ENCODE measurements around the gene PPARGC1A. TPM values are rescaled to one million over a fixed set of nuclear protein-coding genes. Genes with fewer than 3 reads are reported as not detected.

Gene PPARGC1A
- total RNA-seq, 1 experiment from 2014 or later, result 1.9 TPM

GRCh38 chr4:23805450-23805851 lies 84.4 kb downstream of the PPARGC1A start:
- TF ChIP-seq SMAD4 (CRISPR knock-in tag; IDR thresholded peaks at IDR 0.05), result no peak
- TF ChIP-seq ZNF263 (CRISPR knock-in tag; IDR thresholded peaks at IDR 0.05; ENCODE audit: low read depth), result no peak
- no peak for TF ChIP-seq ZMAT4 (CRISPR knock-in tag; IDR thresholded peaks at IDR 0.05)
- TF ChIP-seq ZNF138 (CRISPR knock-in tag; conservative IDR thresholded peaks at IDR 0.05), result no peak
- no peak for TF ChIP-seq PRDM15 (CRISPR knock-in tag; IDR thresholded peaks at IDR 0.05)
- no peak for TF ChIP-seq ZBTB43 (CRISPR knock-in tag; IDR thresholded peaks at IDR 0.05)
- TF ChIP-seq ARID4B (CRISPR knock-in tag; IDR thresholded peaks at IDR 0.05; ENCODE audit: borderline replicate concordance), result no peak
- Mint-ChIP-seq H3K27me3 (ENCODE audit: low read depth) (no peaks in the 10 kb centered on the region), H3K27ac (no peak overlapping the region), H3K4me1 (no peaks in the 10 kb centered on the region), H3K4me3 (no peak overlapping the region), H3K9me3 (0 out of 2 replicates have a peak, but pooled peaks cover 8% of the 10 kb centered on the region), H3K36me3 (no peaks in the 10 kb centered on the region)
- no peak for ATAC-seq
- ChIA-PET CTCF (interaction anchor here (0.6 kb wide), 1 partner anchor 625 kb away, joined by 4 read pairs; no protein-coding TSS in a partner anchor), POLR2A (no interaction called here)
- DNase-seq (ENCODE audit: low spot score), result no peak

- no peak for DNase-seq (ENCODE audit: low spot score)
- Mint-ChIP-seq H3K27me3 (ENCODE audit: low read depth) (no peaks in the 10 kb centered on the region), H3K9me3 (peaks cover 7% of the 10 kb centered on the region), H3K4me1 (peaks cover 23% of the 10 kb centered on the region), H3K36me3 (peaks cover 6% of the 10 kb centered on the region), H3K4me3 (no peak overlapping the region), H3K27ac (no peak overlapping the region)
- CTCF ChIA-PET, result no interaction called here
- POLR2A ChIA-PET, result no interaction called here
- no peak for ATAC-seq
- TF ChIP-seq ZSCAN18 (CRISPR knock-in tag; IDR thresholded peaks at IDR 0.05), result no peak
- TF ChIP-seq TCF7 (CRISPR knock-in tag; IDR thresholded peaks at IDR 0.05; ENCODE audit: low read depth), result no peak
- no peak for TF ChIP-seq NFATC4 (CRISPR knock-in tag; IDR thresholded peaks at IDR 0.05)
Measured at GRCh38 chr4:23789762-23790161, 100.1 kb downstream of the PPARGC1A start.

GRCh38 chr4:23788460-23788859 lies 101.4 kb downstream of the PPARGC1A start:
- Mint-ChIP-seq H3K27ac (no peak overlapping the region), H3K9me3 (peaks cover 11% of the 10 kb centered on the region), H3K36me3 (peaks cover 10% of the 10 kb centered on the region), H3K4me3 (no peak overlapping the region), H3K4me1 (peaks cover 22% of the 10 kb centered on the region), H3K27me3 (ENCODE audit: low read depth) (no peaks in the 10 kb centered on the region)
- DNase-seq (ENCODE audit: low spot score), result no peak
- ChIA-PET CTCF (no interaction called here), POLR2A (no interaction called here)
- TF ChIP-seq NFYB (CRISPR knock-in tag; conservative IDR thresholded peaks at IDR 0.05; ENCODE audit: low read depth), result no peak
- TF ChIP-seq NFATC4 (CRISPR knock-in tag; IDR thresholded peaks at IDR 0.05), result no peak
- no peak for TF ChIP-seq ZNF281 (CRISPR knock-in tag; IDR thresholded peaks at IDR 0.05)
- TF ChIP-seq ZNF219 (CRISPR knock-in tag; IDR thresholded peaks at IDR 0.05; ENCODE audit: borderline replicate concordance), result no peak
- ATAC-seq, result no peak
